GM12865 (cell line): ENCODE data around the gene MYH7.

Experiments
- DNase-seq: peaks from one replicate; pipeline ENCODE4 v3.0.0; 2010; ENCODE audit warnings: low read depth
- H3K4me3 ChIP-seq: 2 replicates; pipeline ENCODE4 v1.5.1; 2011; ENCODE audit warnings: mild to moderate bottlenecking, low read depth, low read length, control low read depth
- CTCF ChIP-seq: IDR thresholded peaks from 2 replicates; pipeline ENCODE4 v1.5.1; 2011; ENCODE audit warnings: low read length, control low read depth, low read depth, inconsistent platforms; ENCODE audit not compliant: insufficient read depth; ENCODE audit errors: missing control alignments

Gene MYH7

GRCh38 chr14:23375527-23376251, 59.8 kb downstream of the MYH7 start:
- no peak overlapping the region for H3K4me3 ChIP-seq
- no peak for DNase-seq
- no peak for TF ChIP-seq CTCF

GRCh38 chr14:23373041-23373440, 62.4 kb downstream of the MYH7 start:
- DNase-seq: no peak
- H3K4me3 ChIP-seq: no peak overlapping the region
- TF ChIP-seq CTCF: no peak

- DNase-seq: no peak
- TF ChIP-seq CTCF: no peak
- H3K4me3 ChIP-seq: no peak within 1 kb of the TSS
Observed at GRCh38 chr14:23372509-23372908, 63.0 kb downstream of the MYH7 start, which contains the start of gene IL25. Gene IL25 (plus strand): TSS chr14:23372809.

GRCh38 chr14:23371865-23372264, 63.6 kb downstream of the MYH7 start:
- H3K4me3 ChIP-seq: no peak overlapping the region
- TF ChIP-seq CTCF: no peak
- no peak for DNase-seq

GRCh38 chr14:23370221-23370620, 65.2 kb downstream of the MYH7 start:
- H3K4me3 ChIP-seq: no peak overlapping the region
- DNase-seq: no peak
- TF ChIP-seq CTCF: no peak

- TF ChIP-seq CTCF: no peak
- no peak for DNase-seq
- H3K4me3 ChIP-seq: no peak overlapping the region
Observed at GRCh38 chr14:23366426-23366921, 69.0 kb downstream of the MYH7 start.
